ENCODE measurements around the gene CCDC88A.
A peak's percentile ranks its signal among the peaks of the same experiment; 100 is the strongest.
"Not testable (repeated sequence)": the region's sequence is repeated elsewhere in the genome, so short reads cannot be mapped to it uniquely, and the experiment has no call there.

Gene CCDC88A

DNA sequence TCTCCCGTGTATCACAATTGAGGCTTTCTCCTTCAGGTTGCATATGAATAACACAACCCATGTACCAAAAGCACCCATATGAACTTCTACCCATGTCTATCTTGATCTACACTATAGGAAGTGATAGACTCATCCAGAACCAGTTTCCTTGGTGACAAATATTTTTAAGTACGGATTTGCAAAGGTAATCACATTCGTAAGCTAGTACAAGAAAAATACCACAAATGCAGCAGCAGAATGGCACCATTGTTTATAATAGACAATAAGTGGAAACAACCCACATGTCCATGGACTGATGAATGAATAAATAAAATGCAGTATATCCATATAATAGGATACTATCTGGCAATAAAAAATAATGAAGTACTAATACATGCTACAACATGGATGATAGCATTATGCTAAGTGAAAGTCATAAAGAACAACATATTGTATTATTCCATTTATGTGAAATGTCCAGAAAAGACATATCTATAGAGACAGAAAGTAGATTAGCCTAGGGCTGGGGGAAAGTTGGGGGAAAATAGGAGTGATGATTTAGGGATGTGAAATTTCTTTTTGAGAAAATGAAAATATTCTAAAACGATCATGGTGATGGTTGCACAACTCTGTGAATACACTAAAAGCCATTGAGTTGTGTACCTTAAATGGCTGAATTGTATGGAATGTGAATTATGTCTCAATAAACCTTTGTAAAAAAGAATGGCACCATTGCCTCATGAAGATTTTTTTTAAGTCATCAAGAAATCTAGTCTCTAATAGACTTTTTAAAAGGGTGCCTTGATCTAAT, 3.4 kb upstream of the CCDC88A start:
- DNase-seq, result no peak

DNA sequence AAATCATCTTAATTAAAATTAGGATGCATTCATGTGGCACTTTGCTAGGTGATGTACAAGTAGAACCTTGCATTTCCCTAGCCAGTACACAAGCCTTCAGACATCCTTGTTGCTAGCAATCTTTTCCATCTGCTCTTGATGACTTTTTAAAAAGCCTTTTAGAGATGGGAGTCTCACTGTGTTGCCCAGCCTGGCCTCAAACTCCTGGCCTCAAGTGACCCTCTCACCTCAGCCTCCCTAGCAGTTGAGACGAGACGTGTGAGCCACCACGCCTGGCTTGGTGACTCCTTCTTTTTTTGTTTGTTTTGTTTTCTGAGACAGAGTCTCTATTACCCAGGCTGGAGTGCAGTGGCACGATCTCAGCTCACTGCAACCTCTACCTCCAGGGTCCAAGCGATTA, 1.7 kb upstream of the CCDC88A start:
- DNase-seq, result no peak

DNA sequence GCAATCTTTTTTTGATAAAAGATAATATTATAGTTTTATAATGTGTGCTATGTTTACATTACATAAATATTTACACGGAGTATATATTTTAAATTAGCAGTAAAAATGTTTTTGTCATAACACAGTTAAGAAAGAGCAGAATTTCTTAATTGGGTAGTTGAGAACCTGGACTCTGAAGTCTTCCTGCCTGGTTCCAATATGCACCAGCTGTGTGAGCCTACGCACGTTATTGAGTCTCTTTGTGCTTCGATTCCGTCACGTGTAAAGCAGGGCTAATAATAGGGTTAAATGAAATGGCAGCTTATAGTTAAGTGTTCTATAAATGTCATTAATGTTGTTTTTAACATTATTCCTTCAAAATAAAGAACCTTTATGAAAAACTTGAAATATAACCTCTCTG, 1.2 kb upstream of the CCDC88A start:
- DNase-seq, result no peak

DNA sequence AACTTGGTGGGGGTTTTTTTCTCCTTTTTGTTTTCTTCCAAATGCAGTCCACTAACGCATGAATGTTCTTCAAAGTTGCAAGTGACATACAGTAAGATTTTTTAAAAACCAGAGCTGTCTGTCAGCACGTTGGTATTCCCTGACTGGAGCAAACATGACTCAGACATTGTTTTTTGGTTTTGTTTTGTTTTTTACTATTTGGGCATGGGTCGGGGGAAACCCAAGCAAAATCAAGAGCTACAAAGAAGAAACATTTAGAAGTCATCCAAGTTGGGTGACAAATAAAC, 726 bp upstream of the CCDC88A start:
- DNase-seq, result no peak

DNA sequence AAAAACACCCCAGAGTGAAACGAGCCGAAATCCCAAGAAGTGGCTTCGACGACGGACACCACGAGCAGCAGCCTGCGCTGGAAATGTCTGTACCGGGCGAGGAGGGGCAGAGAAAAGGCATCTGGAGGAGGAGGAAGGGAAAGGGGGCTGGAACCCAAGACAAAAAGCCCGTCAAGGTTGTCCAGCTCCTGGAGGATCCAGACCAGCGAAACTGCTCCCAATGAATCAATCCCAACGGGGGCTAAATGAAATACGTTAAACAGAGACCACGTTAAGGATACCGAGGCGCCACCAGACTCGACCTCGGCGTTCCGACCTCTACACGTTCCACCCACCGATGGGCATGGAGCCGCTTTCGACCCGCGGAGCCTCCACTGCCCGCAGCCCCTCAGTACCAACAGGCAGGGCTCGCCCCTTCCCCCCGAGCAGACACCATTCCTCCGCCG, 400 bp downstream of the CCDC88A start:
- peak; percentile 64 for DNase-seq

DNA sequence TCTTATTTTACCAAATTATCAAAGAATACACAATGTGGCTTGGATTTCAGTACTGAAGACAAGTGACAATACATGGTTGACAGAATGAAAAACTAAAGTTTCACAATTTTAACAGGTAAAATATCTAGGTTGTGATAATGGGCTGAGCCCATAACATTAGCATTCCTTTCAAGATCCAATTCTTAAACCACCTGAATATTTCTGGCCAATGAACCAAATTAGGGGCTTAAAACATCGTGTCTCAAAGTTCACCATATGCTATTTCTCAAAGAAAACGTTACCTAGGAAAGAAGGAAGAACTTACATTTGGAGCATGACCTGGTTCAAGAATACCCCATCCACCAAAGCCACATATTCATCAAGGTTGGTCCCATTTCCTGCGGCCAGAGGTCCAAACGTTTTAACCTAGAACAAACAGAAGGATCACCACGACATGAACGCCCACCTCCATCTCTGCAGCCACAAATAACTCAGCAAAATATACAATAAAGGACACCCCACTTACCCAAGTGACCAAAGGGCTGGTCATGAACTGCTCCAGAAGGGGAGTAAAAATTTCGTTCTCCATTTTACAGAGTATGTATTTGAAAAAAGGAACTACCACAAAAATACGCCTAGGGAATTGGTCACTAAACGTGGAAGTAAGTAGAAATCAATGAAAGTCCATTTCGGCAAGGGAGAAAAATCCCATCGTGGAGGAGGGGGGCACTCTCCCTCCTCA, 984 bp downstream of the CCDC88A start:
- no peak for DNase-seq

DNA sequence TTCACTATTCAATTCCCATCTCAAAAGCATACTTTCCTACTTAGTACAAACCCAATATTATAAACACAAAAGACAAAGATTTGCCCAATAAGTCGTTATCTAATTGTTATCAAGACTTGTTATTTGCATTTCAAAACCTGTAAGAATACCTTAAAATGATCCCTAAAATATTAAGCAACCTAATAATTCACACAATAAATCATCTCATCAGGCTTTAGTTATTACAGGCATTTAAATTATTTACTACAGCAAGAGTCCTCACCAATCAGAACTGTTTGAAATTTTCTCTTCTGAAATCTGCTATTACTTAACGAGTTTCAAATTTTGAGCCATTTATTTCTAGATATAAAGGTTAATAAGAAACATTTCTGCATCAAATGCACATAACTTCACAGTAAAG, 1.6 kb downstream of the CCDC88A start:
- DNase-seq, result no peak

DNA sequence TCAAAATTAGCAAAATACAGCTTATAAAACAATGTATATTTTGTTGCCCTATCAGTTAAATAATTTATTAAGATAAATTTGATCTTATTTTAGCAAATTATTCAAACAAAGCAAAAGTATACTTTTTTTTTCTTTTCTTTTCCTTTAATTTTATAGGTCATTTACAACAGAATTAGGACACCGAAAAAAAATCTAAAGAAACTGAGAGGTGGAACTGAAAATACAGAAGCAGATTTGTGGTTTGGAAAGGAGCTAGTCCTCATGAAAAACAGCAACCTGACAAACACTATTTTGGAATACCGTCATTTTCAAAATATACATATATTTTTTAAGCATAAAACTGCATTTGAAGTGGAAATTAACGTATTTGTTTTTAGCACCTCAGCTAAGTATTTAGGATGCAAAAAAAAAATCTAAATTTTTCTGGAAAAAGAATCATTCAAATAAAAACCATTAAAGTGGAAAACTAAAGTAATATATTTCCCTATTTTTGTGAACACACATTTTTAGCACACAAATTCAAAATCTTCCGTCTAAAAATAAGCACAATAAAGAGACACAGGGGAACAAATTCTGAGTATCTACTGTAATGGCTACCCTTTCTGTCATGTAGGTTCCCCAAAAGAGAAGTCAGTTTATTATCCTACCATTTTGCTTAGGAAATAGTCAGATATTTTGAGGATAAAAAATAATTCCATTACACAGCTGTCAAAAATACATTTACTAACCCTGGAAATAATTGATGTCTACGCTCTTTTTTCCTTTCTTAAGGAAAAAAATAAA, 2.7 kb downstream of the CCDC88A start:
- no peak for DNase-seq

DNA sequence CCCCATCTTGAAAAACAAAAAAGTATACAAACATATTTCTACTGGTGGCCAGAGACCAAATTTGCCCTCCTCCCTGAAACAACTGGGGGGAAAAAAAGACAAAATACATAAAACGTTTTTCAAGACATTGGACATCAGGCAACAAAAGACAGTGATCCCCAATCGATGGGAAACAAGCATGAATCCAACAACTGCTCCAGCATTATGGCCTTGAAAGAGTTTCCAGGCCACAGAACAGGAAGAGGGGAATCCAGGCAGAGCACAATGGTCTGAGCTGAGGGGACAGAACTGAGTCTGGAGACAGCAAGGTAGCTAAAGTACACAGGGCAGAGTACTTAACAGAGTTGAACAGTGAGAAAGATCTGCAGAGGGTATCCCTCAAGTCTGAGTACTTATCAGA, 4.4 kb downstream of the CCDC88A start:
- DNase-seq, result no peak

DNA sequence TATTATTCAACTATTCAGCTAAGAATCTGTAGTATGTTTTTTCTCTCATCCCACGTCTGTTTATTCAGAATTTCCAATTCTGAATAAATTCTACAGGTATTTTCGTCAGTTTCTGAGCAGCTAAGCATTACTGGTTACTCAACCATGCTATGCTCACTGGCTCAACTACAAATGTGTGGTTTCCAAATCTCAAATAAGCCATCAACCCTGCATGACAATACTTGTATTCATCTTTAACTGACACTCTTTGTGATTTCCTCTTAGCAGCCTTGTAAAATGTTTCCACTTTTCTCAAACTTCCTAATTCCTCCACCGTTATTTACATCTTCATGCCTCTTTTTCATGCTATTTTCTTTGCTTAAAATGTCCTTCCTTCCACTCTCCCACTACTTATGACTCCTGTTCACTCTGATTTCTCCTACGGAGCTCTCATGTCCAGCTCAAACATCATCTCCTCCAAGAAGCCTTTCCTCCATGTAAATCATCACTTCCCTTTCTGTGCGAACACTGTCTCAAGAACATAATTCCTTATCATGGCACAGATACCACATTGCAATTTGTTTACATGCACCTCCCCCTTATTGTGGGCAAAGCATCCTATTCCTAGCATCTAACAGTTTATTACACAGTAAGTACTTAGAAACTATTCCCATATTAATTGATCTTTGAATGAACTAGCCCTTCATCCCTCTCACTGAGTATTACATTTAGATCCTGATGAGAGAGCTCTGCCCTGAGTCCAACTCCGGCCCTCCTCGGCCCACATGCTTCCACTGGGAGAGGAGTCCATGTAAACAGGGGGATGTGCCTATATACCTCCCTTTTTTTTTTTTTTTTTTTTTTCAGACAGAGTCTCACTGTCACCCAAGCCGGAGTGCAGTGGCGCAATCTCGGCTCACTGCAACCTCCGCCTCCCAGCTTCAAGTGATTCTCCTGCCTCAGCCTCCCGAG, 10.5 kb downstream of the CCDC88A start:
- no peak for DNase-seq

DNA sequence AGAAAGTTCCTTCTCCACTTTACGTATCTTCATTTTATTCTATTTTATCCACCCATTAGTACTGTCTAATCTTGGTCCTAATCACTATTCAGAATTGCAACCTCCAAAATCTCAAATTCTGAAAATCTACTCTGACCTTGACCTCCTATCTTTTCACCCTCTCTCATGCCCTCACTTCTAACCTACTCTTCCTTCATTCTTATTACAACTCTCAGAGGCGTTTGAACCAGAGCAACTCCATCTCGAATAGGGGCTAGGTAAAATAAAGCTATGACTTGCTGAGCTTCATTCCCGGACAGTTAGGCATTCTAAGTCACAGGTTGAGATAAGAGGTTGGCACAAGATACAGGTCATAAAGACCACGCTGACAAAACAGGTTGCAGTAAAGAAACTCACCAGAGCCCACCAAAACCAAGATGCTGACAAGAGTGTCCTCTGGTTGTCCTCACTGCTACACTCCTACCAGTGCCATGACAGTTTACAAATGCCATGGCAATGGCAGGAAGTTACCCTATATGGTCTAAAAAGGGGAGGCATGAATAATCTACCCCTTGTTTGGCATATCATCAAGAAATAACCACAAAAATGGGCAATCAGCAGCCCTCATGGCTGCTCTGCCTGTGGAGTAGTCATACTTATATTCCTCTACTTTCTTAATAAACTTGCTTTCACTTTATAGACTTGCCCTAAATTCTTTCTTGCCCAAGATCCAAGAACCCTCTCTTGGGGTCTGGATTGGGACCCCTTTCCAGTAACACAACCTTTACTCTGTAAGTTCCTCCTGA, 11.4 kb downstream of the CCDC88A start:
- no peak for DNase-seq

DNA sequence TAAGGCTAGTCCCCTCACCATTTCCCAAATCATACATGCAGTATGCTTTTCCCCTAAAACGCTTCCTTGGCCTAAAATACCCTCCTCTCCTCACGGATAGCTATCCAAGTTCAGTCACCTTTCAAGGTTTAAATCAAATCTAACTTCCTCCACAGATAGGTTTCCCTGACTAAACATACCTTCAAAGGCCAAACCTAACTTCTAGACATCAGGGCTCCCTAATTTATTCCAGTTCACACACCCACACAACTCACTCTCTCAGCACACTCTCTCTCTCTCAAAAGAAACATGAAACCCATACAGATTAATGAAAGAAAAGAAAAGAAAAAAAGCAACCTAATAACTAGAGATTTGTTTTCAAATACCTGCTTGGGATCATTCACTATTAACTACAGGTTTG, 14.5 kb downstream of the CCDC88A start:
- DNase-seq, result no peak

DNA sequence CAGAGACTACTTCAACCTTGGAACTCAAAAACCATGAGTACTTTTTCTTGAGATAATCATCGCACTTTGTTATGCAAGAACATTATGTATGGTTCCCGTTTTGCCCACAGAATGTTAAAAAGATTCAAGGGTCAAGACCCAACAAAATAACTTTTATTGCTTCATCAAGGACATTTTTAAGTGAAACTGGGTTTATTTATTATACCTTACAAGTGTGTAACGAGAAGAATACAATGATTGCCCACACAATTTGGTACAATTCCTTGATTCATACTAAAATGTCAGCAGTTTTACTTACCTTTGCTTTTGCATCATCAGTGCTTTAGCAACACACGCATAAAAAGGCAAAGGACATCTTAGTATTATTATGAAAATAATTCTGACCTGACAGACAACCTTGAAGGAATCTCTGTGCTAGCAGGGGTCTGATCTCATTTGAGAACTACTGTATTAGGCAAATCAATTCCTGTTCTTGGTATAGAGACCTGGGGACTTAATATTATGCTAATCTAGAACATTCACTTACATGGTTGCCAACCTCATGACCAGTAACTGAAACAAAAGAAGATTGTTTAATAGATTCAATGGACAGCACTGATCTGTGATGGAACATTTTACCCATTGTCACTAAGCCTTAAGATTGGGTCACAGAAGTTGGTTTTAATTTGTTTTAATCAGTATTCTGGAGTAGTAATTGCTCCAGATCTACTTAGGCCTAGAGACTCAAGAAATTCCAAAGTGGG, 16.2 kb downstream of the CCDC88A start:
- DNase-seq, result no peak

DNA sequence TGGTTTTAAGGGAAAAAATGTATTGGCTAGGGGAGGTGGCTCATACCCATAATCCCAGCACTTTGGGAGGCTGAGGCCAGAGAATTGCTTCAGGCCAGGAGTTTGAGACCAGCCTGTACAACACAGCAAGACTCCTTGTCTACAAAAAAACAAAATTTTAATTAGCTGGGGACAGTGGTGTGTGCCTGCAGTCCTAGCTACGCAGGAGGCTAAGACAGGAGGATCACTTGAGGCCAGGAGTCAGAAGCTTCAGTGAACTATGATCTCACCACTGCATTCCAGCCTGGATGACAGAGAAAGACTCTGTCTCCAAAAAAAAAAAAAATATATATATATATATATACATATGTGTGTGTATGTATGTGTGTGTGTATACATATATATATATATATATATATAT, 18.5 kb downstream of the CCDC88A start:
- DNase-seq, result no peak

DNA sequence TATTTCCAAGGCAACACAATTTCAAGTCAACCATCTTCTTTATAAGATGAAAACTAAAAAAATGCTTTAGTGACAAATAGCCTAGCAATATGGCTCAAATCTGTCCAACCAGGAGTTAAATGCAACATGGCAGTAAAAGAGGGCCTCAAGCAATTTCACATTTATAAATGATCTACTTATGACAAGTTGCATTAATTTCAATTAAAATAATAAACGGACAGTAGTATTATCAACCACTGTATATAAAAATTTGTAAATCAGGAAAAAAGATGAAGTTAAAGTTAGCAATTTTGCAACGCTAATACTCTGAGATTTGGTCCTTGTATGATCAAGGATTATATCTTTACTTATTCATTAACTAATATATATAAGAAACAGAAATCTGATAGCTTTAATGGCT, 19.3 kb downstream of the CCDC88A start:
- DNase-seq, result no peak

DNA sequence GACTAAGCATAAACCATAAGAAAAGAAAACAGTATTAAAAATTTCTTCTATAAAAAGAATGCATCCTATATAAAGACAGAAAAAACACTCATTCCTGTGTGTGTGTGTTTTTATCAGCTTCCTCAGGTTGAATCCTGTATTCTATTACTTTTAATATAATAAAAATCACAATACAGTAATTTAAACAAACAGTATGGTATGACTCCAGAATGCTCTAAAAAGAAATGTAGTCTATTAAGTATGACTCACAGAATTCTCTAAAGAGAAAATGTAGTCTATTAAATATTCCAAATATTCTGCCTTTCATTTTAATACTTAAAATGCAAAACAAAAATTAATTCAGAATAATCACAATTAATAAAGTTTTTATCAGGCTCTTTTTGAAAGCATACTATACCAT, 19.8 kb downstream of the CCDC88A start:
- DNase-seq, result no peak

DNA sequence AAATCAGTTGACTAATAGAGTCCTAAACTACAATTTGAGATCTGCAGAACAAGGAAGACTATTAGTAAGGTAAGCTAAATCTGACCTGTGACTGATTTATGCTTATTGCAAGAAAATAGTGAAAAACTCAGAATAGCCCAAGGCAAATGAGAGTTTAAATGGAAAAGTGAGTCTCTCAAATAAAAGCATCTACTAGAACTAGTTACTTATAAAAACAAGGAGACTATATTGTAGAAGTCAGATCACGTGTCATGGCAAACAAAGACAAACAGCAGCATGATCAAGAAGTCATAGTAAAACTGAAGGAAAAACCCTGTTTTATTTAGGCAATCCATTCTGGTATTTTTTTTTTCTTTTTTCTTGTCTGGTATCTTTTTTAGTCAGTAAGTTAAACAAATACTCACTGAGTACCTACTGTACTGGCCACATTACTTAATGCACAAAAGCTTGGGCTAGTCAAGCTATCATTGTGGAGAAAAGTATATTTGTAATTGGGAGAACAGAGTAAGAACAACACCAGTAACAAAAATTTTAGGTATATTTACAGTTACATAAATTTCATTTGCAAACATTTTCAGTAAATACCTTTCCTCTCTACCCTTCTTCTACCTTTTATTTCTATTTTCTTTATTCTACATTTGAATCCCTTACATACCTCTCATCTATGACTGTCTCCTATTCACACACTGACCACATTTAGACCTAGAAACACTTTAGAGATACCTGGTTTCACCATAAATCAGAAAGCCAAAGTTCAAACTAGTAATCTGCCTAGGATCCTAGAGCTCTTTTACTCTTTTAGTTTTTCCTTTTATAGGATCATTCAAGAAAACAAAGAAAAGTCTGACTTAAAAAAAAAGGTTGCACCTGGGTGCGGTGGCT, 23.7 kb downstream of the CCDC88A start:
- DNase-seq, result no peak

DNA sequence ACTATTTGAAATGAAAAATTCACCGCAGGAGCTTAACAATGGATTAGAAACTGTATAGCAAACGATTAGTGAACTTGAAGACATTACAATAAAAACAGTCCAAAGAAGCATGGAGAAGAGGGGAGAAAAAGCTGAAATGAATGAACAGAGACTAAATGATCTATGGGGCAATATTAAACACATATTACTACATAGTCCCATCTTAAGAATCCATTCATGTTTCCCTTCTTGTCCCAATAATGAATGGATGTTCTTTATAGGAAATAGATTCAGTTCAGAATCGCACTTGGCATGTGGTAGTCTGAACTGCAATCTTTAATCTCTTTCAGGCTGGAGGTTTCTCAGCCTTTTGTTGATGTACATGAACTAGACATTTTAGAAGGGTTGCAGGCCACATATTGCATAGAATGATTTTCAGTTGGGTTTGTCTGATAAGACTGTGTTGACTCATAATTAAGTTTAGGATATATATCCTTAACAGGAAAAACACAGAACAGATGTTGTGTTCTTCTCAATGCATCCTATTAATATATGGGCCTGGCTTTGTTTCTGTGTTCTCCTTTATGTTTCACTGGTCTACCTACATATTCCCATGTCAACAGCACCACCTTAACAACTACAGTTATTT, 27.9 kb downstream of the CCDC88A start:
- DNase-seq, result no peak

DNA sequence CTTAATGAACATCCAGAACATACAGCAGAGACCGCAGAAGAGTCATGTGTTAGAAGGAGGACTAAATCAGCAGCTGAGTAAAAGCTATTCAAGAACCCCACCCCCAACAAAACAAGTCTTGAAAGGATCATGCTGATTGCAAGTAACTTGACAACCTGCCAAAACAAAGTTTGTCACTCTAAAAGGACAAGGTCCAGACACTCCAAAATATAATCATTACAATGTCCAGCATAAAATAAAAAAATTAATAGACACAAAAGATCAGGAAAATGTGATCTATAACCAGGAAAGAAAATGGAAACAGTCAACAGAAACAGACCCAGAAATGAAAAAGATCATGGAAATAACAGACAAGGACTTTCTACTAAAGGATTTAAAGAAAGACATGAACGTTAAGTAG, 28.5 kb downstream of the CCDC88A start:
- DNase-seq, result no peak

DNA sequence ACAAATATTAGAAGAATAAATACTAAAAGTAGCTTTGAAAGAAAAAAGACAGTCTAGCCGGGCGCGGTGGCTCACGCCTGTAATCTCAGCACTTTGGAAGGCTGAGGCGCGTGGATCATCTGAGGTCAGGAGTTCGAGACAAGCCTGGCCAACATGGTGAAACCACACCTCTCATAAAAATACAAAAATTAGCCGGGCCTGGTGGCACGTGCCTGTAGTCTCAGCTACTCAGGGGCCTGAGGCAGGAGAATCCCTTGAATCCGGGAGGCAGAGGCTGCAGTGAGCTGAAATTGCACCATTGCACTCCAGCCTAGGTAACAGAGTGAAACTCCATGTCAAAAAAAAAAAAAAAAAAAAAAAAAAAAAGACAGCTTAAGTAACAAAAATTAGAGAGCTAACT, 34.1 kb downstream of the CCDC88A start:
- DNase-seq, result not testable (repeated sequence)

All from NCI-H1092 (cell line).